Stomach smooth muscle (tissue), 2 donors: Measurements from ENCODE around the gene PTPRM.

ENCODE experiments used
- H3K27ac ChIP-seq: one replicate; pipeline ENCODE4 v1.7.0; 2013; ENCODE audit warnings: mild to moderate bottlenecking, low read length, inconsistent platforms
- H3K27me3 ChIP-seq, 2 donors: one replicate each; pipeline ENCODE4 v1.7.0; 2013; ENCODE audit warnings: low read length in 2 of 2; ENCODE audit not compliant: insufficient read depth in 2 of 2, control insufficient read depth in 1 of 2
- H3K36me3 ChIP-seq, 2 donors: one replicate each; pipeline ENCODE4 v1.7.0; 2013; ENCODE audit warnings: low read length in 2 of 2; ENCODE audit not compliant: control insufficient read depth in 2 of 2, insufficient read depth in 2 of 2
- H3K4me1 ChIP-seq: one replicate; pipeline ENCODE4 v1.7.0; 2013; ENCODE audit warnings: low read length; ENCODE audit not compliant: control insufficient read depth, insufficient read depth
- H3K4me3 ChIP-seq, 2 donors: one replicate each; pipeline ENCODE4 v1.7.0; 2013; ENCODE audit warnings: low read length in 2 of 2
- H3K9ac ChIP-seq, 2 donors: one replicate each; pipeline ENCODE4 v1.7.0; 2013; ENCODE audit warnings: low read length in 2 of 2, mild to moderate bottlenecking in 1 of 2
- H3K9me3 ChIP-seq, 2 donors: one replicate each; pipeline ENCODE4 v1.7.0; 2013; ENCODE audit warnings: low read length in 2 of 2; ENCODE audit not compliant: control insufficient read depth in 2 of 2
- donor health status: healthy.
- donor health status: Pancreatic carcinoma.

Gene PTPRM

DNA sequence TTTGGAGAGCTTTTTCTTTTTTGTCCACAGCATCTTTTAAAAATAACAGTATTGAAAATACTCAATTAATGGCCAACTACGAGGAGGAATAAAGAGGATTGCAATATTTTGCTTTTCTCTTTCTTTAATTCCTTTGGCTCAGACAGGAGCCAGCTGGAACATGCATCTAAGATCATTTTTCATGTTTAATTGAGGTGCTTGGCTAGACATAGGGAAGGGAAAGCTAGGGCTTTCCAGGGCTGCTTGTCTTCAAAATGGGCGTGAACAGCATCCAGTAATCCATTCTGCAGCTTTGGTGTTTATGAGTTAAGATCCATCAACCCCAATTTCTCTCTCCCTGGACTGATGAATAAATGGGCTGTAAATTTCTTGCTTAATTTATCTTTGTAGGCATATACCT, 323.0 kb downstream of the PTPRM start:
- Histone ChIP-seq H3K27ac (no peak overlapping the region), H3K4me1 (peaks cover 6% of the 10 kb centered on the region), H3K27me3 (no peaks in the 10 kb centered on the region), H3K4me3 (no peak overlapping the region), H3K9me3 (no peaks in the 10 kb centered on the region), H3K36me3 (no peaks in the 10 kb centered on the region), H3K9ac (no peak overlapping the region)

DNA sequence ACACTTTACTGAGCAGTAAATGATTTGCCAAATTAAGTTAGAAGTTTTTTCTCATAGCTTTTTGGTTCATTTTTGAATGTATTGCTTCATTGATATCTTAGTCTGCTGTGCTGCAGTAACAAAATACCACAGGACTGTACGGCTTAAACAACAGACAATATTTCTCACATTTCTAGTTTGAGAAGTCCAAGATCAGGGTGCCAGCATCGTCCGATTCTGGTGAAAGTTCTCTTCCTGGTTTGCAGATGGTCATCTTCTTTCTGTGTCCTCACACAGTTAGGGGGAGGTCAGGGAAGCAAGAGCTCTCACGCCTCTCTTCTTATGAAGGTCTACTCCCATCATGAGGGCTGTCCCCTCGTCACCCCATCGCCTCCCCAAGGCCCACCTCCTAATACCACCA, 325.4 kb downstream of the PTPRM start:
- H3K9ac ChIP-seq = no peak overlapping the region
- no peak overlapping the region for H3K27ac ChIP-seq
- no peaks in the 10 kb centered on the region for H3K9me3 ChIP-seq
- H3K4me3 ChIP-seq = no peak overlapping the region
- H3K27me3 ChIP-seq = no peaks in the 10 kb centered on the region
- H3K36me3 ChIP-seq = no peaks in the 10 kb centered on the region
- peaks cover 6% of the 10 kb centered on the region for H3K4me1 ChIP-seq

- H3K36me3 ChIP-seq = no peaks in the 10 kb centered on the region
- no peaks in the 10 kb centered on the region for H3K9me3 ChIP-seq
- H3K4me3 ChIP-seq = no peak overlapping the region
- H3K9ac ChIP-seq = no peak overlapping the region
- peaks cover 4% of the 10 kb centered on the region for H3K4me1 ChIP-seq
- no peak overlapping the region for H3K27ac ChIP-seq
- no peaks in the 10 kb centered on the region for H3K27me3 ChIP-seq
These were observed 327.5 kb downstream of the PTPRM start for GRCh38 chr18:7894592-7894991.

DNA sequence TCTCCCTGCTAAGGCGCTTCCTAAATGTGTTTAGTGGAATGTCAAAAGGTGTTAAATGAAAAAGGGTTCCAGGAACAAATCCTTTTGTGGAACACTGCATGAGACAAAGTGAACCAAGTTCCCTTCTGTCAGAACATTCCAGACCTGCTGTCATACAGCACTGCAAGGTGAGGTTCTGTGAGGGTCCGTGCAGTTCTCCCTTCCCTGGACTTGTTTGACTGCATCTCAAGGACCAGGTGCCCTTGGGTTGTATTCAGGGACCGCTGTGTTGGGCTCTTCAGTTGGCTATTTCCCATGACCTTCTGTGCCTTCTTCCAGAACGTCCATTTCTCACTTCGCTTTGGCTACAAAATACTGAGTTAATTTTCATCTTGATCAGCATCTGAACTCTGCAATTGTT, 328.2 kb downstream of the PTPRM start:
- H3K4me1 ChIP-seq = no peaks in the 10 kb centered on the region

GRCh38 chr18:7896161-7896560, 329.0 kb downstream of the PTPRM start:
- Histone ChIP-seq H3K4me1 (no peaks in the 10 kb centered on the region), H3K27ac (no peak overlapping the region), H3K9ac (no peak overlapping the region), H3K36me3 (no peaks in the 10 kb centered on the region), H3K4me3 (no peak overlapping the region), H3K27me3 (no peaks in the 10 kb centered on the region), H3K9me3 (no peaks in the 10 kb centered on the region)

More for the DNA sequence above, 328.2 kb downstream of the PTPRM start:
- H3K27ac ChIP-seq = no peak overlapping the region
- no peak overlapping the region for H3K4me3 ChIP-seq
- H3K36me3 ChIP-seq = no peaks in the 10 kb centered on the region
- no peak overlapping the region for H3K9ac ChIP-seq
- no peaks in the 10 kb centered on the region for H3K27me3 ChIP-seq
- no peaks in the 10 kb centered on the region for H3K9me3 ChIP-seq

- Histone ChIP-seq H3K4me1 (no peaks in the 10 kb centered on the region), H3K9me3 (no peaks in the 10 kb centered on the region), H3K36me3 (no peaks in the 10 kb centered on the region), H3K9ac (no peak overlapping the region), H3K27me3 (no peaks in the 10 kb centered on the region), H3K27ac (no peak overlapping the region), H3K4me3 (no peak overlapping the region)
These were observed 329.8 kb downstream of the PTPRM start for GRCh38 chr18:7896805-7897518.

DNA sequence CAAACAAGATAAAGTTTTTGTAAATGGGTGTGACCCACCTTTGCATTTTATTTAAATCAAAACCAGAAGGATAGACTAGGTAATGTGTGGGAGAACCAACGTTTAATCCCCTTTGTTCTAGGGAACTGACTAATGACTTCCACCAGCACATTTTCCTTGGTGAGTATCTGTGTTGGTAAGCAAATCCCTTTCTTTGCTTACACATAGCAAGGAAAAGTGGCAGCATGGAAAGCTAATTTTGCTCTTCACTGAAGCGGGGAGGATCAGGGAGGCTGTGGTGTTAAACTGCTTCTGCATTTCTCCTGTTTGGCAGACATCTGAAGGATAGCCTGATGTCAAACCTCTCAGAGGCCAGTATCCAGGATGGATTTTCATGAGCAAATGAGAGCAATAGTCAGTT, 331.1 kb downstream of the PTPRM start:
- no peaks in the 10 kb centered on the region for H3K27me3 ChIP-seq
- no peaks in the 10 kb centered on the region for H3K9me3 ChIP-seq
- H3K36me3 ChIP-seq = no peaks in the 10 kb centered on the region
- H3K9ac ChIP-seq = no peak overlapping the region
- H3K27ac ChIP-seq = no peak overlapping the region
- no peak overlapping the region for H3K4me3 ChIP-seq
- H3K4me1 ChIP-seq = peaks cover 7% of the 10 kb centered on the region

- no peaks in the 10 kb centered on the region for H3K9me3 ChIP-seq
- H3K27ac ChIP-seq = no peak overlapping the region
- H3K4me1 ChIP-seq = peaks cover 9% of the 10 kb centered on the region
- H3K36me3 ChIP-seq = no peaks in the 10 kb centered on the region
- H3K4me3 ChIP-seq = no peak overlapping the region
- H3K27me3 ChIP-seq = no peaks in the 10 kb centered on the region
- H3K9ac ChIP-seq = no peak overlapping the region
These were observed 332.0 kb downstream of the PTPRM start for GRCh38 chr18:7899078-7899477.

GRCh38 chr18:7900091-7900490, 333.0 kb downstream of the PTPRM start:
- no peaks in the 10 kb centered on the region for H3K9me3 ChIP-seq
- no peaks in the 10 kb centered on the region for H3K27me3 ChIP-seq
- no peak overlapping the region for H3K4me3 ChIP-seq
- H3K36me3 ChIP-seq = no peaks in the 10 kb centered on the region
- no peak overlapping the region for H3K9ac ChIP-seq
- no peak overlapping the region for H3K27ac ChIP-seq
- peaks cover 9% of the 10 kb centered on the region for H3K4me1 ChIP-seq

- H3K4me1 ChIP-seq = peaks cover 9% of the 10 kb centered on the region
- no peak overlapping the region for H3K9ac ChIP-seq
- no peaks in the 10 kb centered on the region for H3K36me3 ChIP-seq
- H3K4me3 ChIP-seq = no peak overlapping the region
- H3K27ac ChIP-seq = no peak overlapping the region
- no peaks in the 10 kb centered on the region for H3K27me3 ChIP-seq
- no peaks in the 10 kb centered on the region for H3K9me3 ChIP-seq
These were observed 334.5 kb downstream of the PTPRM start for GRCh38 chr18:7901657-7902056.

- Histone ChIP-seq H3K9ac (no peak overlapping the region), H3K27ac (peak overlapping the region; percentile 66)
These were observed 335.3 kb downstream of the PTPRM start for GRCh38 chr18:7902399-7902839.

More at GRCh38 chr18:7902399-7902839, 335.3 kb downstream of the PTPRM start:
- Histone ChIP-seq H3K36me3 (peaks cover 0 to 3% of the 10 kb centered on the region in 2 donors), H3K9me3 (no peaks in the 10 kb centered on the region), H3K4me1 (peaks cover 9% of the 10 kb centered on the region), H3K4me3 (peak overlapping the region in 1 of 2 donors; percentile 30), H3K27me3 (no peaks in the 10 kb centered on the region)
